Regular cardiac myocyte (primary cell): ENCODE data around the gene VWA1. TPM values are rescaled to one million over a fixed set of nuclear protein-coding genes. Genes with fewer than 3 reads are reported as not detected.

ENCODE experiments used
- total RNA-seq: library from RNA; depleted of rRNA; stranded (reverse); fragments of >200 nt; gene quantifications from 2 replicates; pipeline ENCODE4 v1.2.3, GENCODE V29; 2014

The VWA1 gene, protein sequence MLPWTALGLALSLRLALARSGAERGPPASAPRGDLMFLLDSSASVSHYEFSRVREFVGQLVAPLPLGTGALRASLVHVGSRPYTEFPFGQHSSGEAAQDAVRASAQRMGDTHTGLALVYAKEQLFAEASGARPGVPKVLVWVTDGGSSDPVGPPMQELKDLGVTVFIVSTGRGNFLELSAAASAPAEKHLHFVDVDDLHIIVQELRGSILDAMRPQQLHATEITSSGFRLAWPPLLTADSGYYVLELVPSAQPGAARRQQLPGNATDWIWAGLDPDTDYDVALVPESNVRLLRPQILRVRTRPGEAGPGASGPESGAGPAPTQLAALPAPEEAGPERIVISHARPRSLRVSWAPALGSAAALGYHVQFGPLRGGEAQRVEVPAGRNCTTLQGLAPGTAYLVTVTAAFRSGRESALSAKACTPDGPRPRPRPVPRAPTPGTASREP
- 2.9 and 9.0 TPM in 2 replicates for total RNA-seq

DNA sequence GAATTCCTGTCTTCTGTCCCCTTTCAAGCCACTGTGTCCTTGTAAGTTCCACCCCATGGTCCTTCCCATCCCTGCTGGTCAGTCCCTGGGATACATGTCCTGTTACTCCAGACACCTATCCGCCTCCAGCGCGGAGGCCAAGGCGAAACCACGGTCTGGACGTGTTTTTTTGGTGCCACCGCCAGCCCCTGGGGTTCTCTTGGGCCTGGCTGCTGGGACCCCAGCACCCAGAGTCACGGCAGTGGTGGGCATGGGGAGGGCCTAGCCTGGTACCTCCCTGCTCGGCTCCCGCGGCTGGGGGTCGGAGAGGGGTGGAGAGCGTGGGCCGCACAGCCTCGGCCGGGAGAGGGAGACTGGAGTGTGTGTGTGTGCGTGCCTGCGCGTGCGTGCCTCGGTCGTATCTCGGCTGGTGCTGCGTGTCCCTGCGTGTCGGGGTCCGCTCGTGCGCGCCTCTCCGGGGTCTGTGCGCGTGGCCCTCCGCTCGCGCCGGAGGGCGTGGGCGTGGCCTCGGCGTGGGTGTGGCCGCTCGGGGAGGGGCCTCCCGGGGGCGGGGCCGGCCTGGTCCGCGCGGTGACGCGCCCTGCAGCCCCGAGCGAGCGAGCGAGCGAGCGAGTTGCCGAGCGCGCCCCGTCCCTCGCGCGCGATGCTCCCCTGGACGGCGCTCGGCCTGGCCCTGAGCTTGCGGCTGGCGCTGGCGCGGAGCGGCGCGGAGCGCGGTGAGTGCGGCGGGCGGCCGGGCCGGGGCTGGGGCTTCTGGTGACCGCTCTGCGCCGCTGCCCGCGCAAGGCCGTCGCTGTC, at the start of gene VWA1:
Gene VWA1, plus strand, starts transcription at position 585 of the 798 bp plus-strand sequence. Its CDS starts 59 bp downstream, at position 644.

DNA sequence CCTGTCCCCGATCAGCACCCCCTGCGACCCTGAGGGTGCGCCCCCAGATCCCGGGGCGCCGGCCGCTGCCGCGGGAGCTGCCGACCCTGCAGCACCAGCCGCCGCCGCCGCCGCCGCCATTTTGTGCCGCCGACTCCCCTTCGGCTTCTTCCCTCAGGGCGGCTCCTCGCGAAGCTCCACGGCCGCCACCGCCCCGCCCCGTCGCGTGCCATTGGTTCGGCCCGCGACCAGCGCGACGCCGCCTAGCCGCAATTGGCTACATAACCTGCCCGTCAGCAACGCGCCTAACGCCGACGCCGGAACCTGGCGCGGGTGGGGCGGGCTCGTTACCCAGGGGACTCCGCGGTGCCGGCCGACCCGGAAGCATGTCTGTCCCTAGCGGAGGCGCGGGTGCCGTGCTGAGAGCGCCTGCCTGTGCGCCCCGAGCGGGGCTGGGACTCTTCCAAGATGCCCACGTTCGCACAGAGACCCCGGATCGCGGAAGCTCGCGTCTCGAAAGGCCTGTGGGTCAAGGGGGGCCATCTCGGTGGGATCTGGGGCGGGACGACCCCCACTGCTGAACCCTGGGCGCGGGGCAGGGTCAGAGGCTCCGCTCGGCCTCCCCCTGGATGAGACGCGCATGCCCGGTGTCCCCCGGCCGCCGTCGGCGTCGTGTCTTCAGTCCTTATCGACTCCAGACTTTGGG, 36.2 kb upstream of the VWA1 start, which contains the start of gene CCNL2:
Gene CCNL2, minus strand, starts transcription at position 149 of the 685 bp plus-strand sequence. Its CDS starts 29 bp downstream, at position 120.

DNA sequence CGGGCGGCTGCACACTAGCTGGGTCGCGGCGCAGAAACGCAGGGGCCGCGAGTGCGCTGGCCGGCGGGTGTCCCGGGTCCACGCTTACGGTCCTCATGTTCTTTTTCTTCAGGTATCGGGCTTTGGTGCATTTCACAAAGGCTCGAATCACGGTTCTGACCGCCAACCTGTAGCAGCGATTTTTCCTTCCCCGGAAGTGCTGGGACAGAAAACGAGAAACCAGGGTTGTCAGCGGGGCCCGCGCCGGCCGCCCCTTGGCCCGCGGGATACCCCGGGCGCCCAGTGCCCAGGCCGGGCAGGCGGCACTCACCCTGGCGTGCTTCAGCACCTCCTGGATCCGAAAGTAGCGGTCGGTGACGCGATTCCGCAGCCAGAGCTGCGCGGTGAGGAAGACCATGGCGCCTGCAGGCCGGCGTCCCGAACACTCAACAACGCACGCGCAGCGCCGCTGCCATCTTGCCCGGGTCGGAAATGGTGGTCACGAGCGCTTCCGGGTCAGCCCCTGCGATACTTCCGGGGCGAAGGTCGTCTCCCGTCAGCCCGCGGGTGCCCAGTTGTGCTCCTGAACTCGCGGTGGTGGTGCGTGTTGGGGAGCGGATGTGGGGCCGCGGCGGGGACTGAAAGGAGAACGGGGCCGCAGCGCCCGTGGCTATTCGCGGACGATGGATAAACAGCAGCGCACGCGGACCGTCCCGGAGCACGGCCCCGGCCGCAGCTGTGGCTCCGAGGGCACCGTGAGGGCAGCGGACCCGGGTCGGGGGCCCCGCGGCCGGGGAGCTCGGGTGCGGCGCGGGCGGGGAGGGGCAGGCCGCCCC, 28.5 kb upstream of the VWA1 start, which contains the start of gene MRPL20:
Gene MRPL20, minus strand, starts transcription at position 473 of the 815 bp plus-strand sequence. Its CDS starts 76 bp downstream, at position 397.

DNA sequence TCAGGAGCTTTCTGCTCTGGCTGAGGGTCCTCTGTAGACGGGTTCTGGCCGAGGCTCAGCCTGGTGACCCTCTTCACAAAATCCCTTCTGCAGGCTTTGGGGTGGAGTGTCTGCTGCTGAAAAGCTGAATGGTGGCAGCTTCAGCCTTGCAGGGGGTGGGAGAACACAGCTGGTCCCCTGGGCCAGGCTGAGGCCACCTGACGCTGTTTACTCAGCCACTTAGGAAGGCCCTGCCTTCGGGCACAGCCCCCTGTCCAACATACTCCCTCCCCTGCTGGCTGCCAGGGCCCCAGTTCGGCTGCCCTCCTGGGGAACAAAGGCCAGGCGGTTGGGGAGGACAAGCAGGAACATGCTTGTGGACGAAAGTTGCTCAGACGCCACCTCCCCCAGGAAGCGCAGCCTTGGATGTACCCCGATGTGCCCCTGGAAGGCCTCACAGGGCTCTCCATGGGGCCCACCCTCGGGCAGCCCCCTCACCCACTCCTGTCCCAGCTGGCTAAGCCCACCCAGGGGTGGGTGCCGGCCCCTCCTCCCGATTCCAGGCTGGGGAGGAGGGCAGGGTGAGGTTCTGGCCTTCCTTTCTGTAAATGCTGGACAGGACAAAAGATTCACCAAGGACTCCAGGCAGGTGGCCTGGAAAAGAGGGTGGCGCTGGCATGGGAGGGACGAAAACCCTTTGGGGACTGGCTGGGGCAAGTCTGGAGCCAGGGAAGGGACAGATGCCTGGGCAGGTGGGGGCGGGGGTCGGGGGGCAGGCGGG, 14.2 kb upstream of the VWA1 start, which contains the start of gene ANKRD65:
Gene ANKRD65, minus strand, starts transcription at position 130 of the 760 bp plus-strand sequence. CDS start 271 bp downstream, outside the sequence.

DNA sequence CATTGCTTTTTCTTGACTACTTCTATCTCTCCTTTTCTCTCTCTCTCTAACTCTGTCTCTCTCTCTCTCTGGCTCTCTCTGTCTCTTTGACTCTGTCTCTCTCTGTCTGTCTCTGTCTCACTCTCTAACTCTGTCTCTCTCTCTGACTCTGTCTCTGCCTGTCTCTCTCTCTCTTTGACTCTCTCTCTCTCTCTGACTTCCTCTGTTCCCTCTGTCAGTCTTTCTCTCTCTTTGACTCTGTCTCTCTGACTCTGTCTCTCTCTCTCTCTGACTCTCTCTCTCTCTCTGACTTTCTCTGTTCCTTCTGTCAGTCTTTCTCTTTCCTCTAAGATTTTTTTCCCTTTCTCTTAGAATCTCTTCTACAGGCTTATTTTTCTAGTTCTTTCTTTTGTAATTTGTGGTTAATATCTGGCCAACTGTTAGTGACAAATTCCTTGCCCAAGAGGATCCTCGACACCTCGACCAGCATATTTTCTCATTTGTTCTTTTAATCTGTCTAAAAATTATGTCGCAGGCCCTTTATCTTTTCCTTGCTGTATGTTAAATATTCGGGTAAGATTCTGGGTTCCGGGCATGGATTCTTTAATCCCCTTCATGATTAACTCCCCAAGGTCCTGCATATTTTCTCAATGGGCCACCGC, 13.7 kb downstream of the VWA1 start, which contains the start of gene ATAD3C:
Gene ATAD3C, plus strand, starts transcription at position 591 of the 641 bp plus-strand sequence. CDS start 995 bp downstream, outside the sequence.

DNA sequence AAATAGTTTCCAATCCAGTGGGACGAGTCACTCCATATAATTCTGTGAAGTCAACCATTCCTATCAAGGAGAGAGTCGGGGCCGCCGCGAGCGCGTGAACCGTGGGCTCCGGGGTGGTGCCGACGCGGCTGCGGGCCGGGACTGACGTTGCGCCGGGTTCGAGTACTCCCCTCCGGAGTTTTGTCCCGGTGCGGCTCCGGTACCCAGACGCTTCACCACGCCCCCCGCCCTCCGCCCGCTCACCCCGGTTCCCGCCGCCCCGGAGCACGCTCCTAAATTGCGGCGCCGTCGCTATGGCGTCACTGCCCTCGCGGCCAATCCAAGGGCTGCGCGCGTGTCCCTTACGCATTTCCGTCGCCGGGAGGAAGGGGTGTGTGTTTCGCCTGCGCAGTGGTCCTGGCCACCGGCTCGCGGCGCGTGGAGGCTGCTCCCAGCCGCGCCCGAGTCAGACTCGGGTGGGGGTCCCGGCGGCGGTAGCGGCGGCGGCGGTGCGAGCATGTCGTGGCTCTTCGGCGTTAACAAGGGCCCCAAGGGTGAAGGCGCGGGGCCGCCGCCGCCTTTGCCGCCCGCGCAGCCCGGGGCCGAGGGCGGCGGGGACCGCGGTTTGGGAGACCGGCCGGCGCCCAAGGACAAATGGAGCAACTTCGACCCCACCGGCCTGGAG, 36.0 kb downstream of the VWA1 start, which contains the start of gene ATAD3B:
Gene ATAD3B, plus strand, starts transcription at position 377 of the 664 bp plus-strand sequence. Its CDS starts 120 bp downstream, at position 497.

Other genes with a start within 250 kb of the VWA1 start
- 0.28 TPM in 1 of 2 replicates, not detected in the other for gene TNFRSF18, start 229.1 kb upstream of the VWA1 start, total RNA-seq
- gene TNFRSF4, start 221.5 kb upstream of the VWA1 start, total RNA-seq, result not detected in 2 replicates
- gene SDF4, start 203.7 kb upstream of the VWA1 start, total RNA-seq, result 90.1 and 109 TPM in 2 replicates
- 28.2 and 31.2 TPM in 2 replicates for gene B3GALT6, start 203.5 kb upstream of the VWA1 start, total RNA-seq
- gene C1QTNF12, start 189.0 kb upstream of the VWA1 start, total RNA-seq, result 0.38 and 0.85 TPM in 2 replicates
- gene UBE2J2, start 161.8 kb upstream of the VWA1 start, total RNA-seq, result 31.3 and 43.5 TPM in 2 replicates
- 0.58 and 1.4 TPM in 2 replicates for gene SCNN1D, start 155.3 kb upstream of the VWA1 start, total RNA-seq
- gene ACAP3, start 127.8 kb upstream of the VWA1 start, total RNA-seq, result 33.0 and 34.3 TPM in 2 replicates
- gene PUSL1, start 127.1 kb upstream of the VWA1 start, total RNA-seq, result 8.7 and 22.8 TPM in 2 replicates
- gene INTS11, start 111.0 kb upstream of the VWA1 start, total RNA-seq, result 34.1 and 42.0 TPM in 2 replicates
- 9.0 and 11.5 TPM in 2 replicates for gene CPTP, start 110.9 kb upstream of the VWA1 start, total RNA-seq
- gene TAS1R3, start 104.4 kb upstream of the VWA1 start, total RNA-seq, result under 0.01 TPM in 2 replicates
- 86.0 and 119 TPM in 2 replicates for gene DVL1, start 86.3 kb upstream of the VWA1 start, total RNA-seq
- gene MXRA8, start 77.1 kb upstream of the VWA1 start, total RNA-seq, result 121 and 141 TPM in 2 replicates
- 82.6 and 152 TPM in 2 replicates for gene AURKAIP1, start 60.5 kb upstream of the VWA1 start, total RNA-seq
- 63.8 and 140 TPM in 2 replicates for gene CCNL2, start 36.4 kb upstream of the VWA1 start, total RNA-seq
- gene MRPL20, start 28.4 kb upstream of the VWA1 start, total RNA-seq, result 58.9 and 129 TPM in 2 replicates
- under 0.01 TPM in 2 replicates for gene ANKRD65, start 14.4 kb upstream of the VWA1 start, total RNA-seq
- gene ATAD3C, start 14.0 kb downstream of the VWA1 start, total RNA-seq, result not detected in 2 replicates
- 15.8 and 46.6 TPM in 2 replicates for gene ATAD3B, start 36.1 kb downstream of the VWA1 start, total RNA-seq
- gene ATAD3A, start 76.5 kb downstream of the VWA1 start, total RNA-seq, result 18.9 and 64.2 TPM in 2 replicates
- 1.5 and 3.7 TPM in 2 replicates for gene TMEM240, start 104.9 kb downstream of the VWA1 start, total RNA-seq
- 71.9 and 130 TPM in 2 replicates for gene SSU72, start 139.2 kb downstream of the VWA1 start, total RNA-seq
- 1.3 and 1.7 TPM in 2 replicates for gene FNDC10, start 164.4 kb downstream of the VWA1 start, total RNA-seq
- 62.1 and 115 TPM in 2 replicates for gene MIB2, start 179.8 kb downstream of the VWA1 start, total RNA-seq
- 8.1 and 10.7 TPM in 2 replicates for gene MMP23B, start 196.5 kb downstream of the VWA1 start, total RNA-seq
- gene CDK11B, start 223.3 kb downstream of the VWA1 start, total RNA-seq, result 5.6 and 14.6 TPM in 2 replicates